A673 (cell line): ENCODE data around the gene OLFM3.

Source experiments
- EZH2 ChIP-seq: fragments of 200-600 bp; sonication (generic); IDR thresholded peaks from 2 replicates; pipeline ENCODE4 v1.6.1; 2017; ENCODE audit warnings: borderline replicate concordance, low read depth, mild to moderate bottlenecking, mixed read lengths, antibody characterized with exemption, low read length; ENCODE audit not compliant: poor library complexity, severe bottlenecking
- TF ChIP-seq, protein P1 (sequence below): fragments of 300-800, 200-600 bp; sonication (generic); conservative IDR thresholded peaks from 2 replicates; pipeline ENCODE4 v1.5.1; 2017; ENCODE audit warnings: low read depth, mild to moderate bottlenecking, antibody characterized with exemption, low read length, moderate library complexity, mixed read lengths

DNA sequence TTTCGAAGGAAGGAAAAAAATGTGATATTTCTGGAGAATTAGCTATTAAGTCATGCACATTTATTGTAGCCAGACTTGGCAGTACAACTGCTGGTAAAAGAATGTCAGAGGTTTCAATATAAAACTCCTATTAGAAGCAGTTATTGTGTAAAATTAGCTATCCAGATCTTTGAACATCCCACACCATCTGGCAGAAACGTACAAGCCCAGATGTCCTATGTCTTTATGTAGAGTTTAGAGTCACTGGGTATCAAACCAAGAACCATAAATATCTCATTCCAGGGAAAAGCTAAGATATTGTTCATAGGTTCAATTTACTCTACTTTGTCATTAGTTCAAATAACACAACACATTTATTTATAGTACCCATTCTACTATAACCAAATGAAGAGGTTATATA, 31.4 kb downstream of the OLFM3 start:
- TF ChIP-seq EZH2 = no peak
- TF ChIP-seq, protein P1, sequence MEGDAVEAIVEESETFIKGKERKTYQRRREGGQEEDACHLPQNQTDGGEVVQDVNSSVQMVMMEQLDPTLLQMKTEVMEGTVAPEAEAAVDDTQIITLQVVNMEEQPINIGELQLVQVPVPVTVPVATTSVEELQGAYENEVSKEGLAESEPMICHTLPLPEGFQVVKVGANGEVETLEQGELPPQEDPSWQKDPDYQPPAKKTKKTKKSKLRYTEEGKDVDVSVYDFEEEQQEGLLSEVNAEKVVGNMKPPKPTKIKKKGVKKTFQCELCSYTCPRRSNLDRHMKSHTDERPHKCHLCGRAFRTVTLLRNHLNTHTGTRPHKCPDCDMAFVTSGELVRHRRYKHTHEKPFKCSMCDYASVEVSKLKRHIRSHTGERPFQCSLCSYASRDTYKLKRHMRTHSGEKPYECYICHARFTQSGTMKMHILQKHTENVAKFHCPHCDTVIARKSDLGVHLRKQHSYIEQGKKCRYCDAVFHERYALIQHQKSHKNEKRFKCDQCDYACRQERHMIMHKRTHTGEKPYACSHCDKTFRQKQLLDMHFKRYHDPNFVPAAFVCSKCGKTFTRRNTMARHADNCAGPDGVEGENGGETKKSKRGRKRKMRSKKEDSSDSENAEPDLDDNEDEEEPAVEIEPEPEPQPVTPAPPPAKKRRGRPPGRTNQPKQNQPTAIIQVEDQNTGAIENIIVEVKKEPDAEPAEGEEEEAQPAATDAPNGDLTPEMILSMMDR = no peak
